CD14-positive monocyte (primary cell): Measurements from ENCODE around the gene PSG7. TPM values are rescaled to one million over a fixed set of nuclear protein-coding genes. Genes with fewer than 3 reads are reported as not detected.
"Not testable (repeated sequence)": the region's sequence is repeated elsewhere in the genome, so short reads cannot be mapped to it uniquely, and the experiment has no call there.

ENCODE experiments used
- DNase-seq, 3 donors: peaks; one replicate each; pipeline ENCODE4 v3.0.0-alpha.2; 2011 to 2022
- H2AFZ ChIP-seq: 2 replicates; pipeline ENCODE4 v1.6.0; 2012; ENCODE audit warnings: mild to moderate bottlenecking, low read depth, low read length, inconsistent platforms; ENCODE audit not compliant: insufficient read depth, poor library complexity, severe bottlenecking
- H3K27ac ChIP-seq, 2 donors: 1 replicate in 1 of 2; 2 replicates in 1 of 2; pipeline ENCODE4 v1.5.1; 2012 to 2013; ENCODE audit warnings: low read length in 2 of 2, control low read depth in 1 of 2, inconsistent platforms in 1 of 2, low read depth in 1 of 2, mild to moderate bottlenecking in 1 of 2
- H3K27me3 ChIP-seq, 2 donors: one replicate each; pipeline versions ENCODE4 v1.6.0 to v1.6.1; 2011 to 2013; ENCODE audit warnings: low read length in 2 of 2; ENCODE audit not compliant: control insufficient read depth in 2 of 2, insufficient read depth in 2 of 2
- H3K36me3 ChIP-seq, 2 donors: replicated peaks in 1 of 2; 1 replicate in 1 of 2; 2 replicates in 1 of 2; pipeline versions ENCODE4 v1.5.1 to v1.6.1; 2012 to 2013; ENCODE audit warnings: low read length in 2 of 2, control low read depth in 1 of 2, inconsistent platforms in 1 of 2, mild to moderate bottlenecking in 1 of 2; ENCODE audit not compliant: insufficient read depth in 2 of 2, control insufficient read depth in 1 of 2
- H3K4me1 ChIP-seq, 2 donors: 1 replicate in 1 of 2; 2 replicates in 1 of 2; pipeline versions ENCODE4 v1.5.1 to v1.6.1; 2012 to 2013; ENCODE audit warnings: low read length in 2 of 2, control low read depth in 1 of 2, inconsistent platforms in 1 of 2, mild to moderate bottlenecking in 1 of 2, moderate library complexity in 1 of 2; ENCODE audit not compliant: insufficient read depth in 2 of 2, control insufficient read depth in 1 of 2
- H3K4me2 ChIP-seq: replicated peaks from 2 replicates; pipeline ENCODE3; 2012; ENCODE audit warnings: low read length, moderate library complexity, mild to moderate bottlenecking; ENCODE audit not compliant: poor library complexity, severe bottlenecking; ENCODE audit errors: extremely low read depth
- H3K4me3 ChIP-seq, 3 experiments: fragments of 200-600 bp in 1 of 3; sonication (generic) in 1 of 3; replicated peaks in 1 of 3; 1 replicate in 2 of 3; 2 replicates in 1 of 3; pipeline ENCODE4 v1.5.1; 2011 to 2013; ENCODE audit warnings: low read length in 3 of 3, mild to moderate bottlenecking in 3 of 3, control low read depth in 2 of 3, low read depth in 2 of 3, inconsistent platforms in 1 of 3, moderate library complexity in 1 of 3
- H3K79me2 ChIP-seq: 2 replicates; pipeline ENCODE4 v1.6.0; 2012; ENCODE audit warnings: mild to moderate bottlenecking, control low read depth, inconsistent platforms, low read length, moderate library complexity; ENCODE audit not compliant: insufficient read depth
- H3K9ac ChIP-seq: 2 replicates; pipeline ENCODE4 v1.6.0; 2017; ENCODE audit warnings: low read length, mild to moderate bottlenecking; ENCODE audit not compliant: insufficient read depth, poor library complexity, severe bottlenecking
- H3K9me3 ChIP-seq, 2 donors: replicated peaks in 1 of 2; 1 replicate in 1 of 2; 2 replicates in 1 of 2; pipeline versions ENCODE4 v1.5.1 to v1.6.1; 2012 to 2013; ENCODE audit warnings: low read length in 2 of 2, control low read depth in 1 of 2; ENCODE audit not compliant: control insufficient read depth in 1 of 2, insufficient read depth in 1 of 2
- H4K20me1 ChIP-seq: 2 replicates; pipeline ENCODE4 v1.6.0; 2012; ENCODE audit warnings: mild to moderate bottlenecking, low read length, control low read depth, moderate library complexity; ENCODE audit not compliant: insufficient read depth
- H3K27ac Mint-ChIP-seq, 7 donors: one replicate each; pipeline ENCODE4 v1.8.0; 2020; ENCODE audit warnings: mild to moderate bottlenecking in 7 of 7, mixed read lengths in 7 of 7, moderate library complexity in 6 of 7, inconsistent platforms in 2 of 7
- H3K27me3 Mint-ChIP-seq, 3 donors: one replicate each; pipeline ENCODE4 v1.8.0; 2021 to 2022; ENCODE audit warnings: low read depth in 3 of 3, mild to moderate bottlenecking in 3 of 3, mixed read lengths in 3 of 3, moderate library complexity in 3 of 3, inconsistent platforms in 1 of 3
- H3K36me3 Mint-ChIP-seq, 2 donors: one replicate each; pipeline ENCODE4 v1.8.0; 2020; ENCODE audit warnings: mixed read lengths in 2 of 2, inconsistent platforms in 1 of 2, mild to moderate bottlenecking in 1 of 2
- H3K4me1 Mint-ChIP-seq: one replicate; pipeline ENCODE4 v1.8.0; 2020; ENCODE audit warnings: mild to moderate bottlenecking, mixed read lengths
- H3K4me3 Mint-ChIP-seq, 2 donors: one replicate each; pipeline ENCODE4 v1.8.0; 2020; ENCODE audit warnings: mild to moderate bottlenecking in 2 of 2, mixed read lengths in 2 of 2, moderate library complexity in 1 of 2
- H3K9me3 Mint-ChIP-seq, 7 donors: one replicate each; pipeline ENCODE4 v1.8.0; 2020 to 2022; ENCODE audit warnings: mixed read lengths in 7 of 7, mild to moderate bottlenecking in 6 of 7, moderate library complexity in 6 of 7, inconsistent platforms in 2 of 7
- WGBS: methylation state at CpG from one replicate; pipeline ENCODE4 v1.1.5; 2013; ENCODE audit warnings: missing lambda C conversion rate; ENCODE audit not compliant: insufficient coverage; 5-methylcytosine and 5-hydroxymethylcytosine counted together
- intact Hi-C, 2 donors: fragments of 100-400 bp; cut with micrococcal nuclease; formaldehyde crosslinking; loops; one replicate each; pipeline versions ENCODE4 v1.15.0 to v1.15.1; 2023
- polyA plus RNA-seq, 3 donors: library from polyadenylated mRNA; depleted of rRNA in 1 of 3; unstranded in 2 of 3; stranded (reverse) in 1 of 3; fragments of 300-500 nt in 2 of 3; fragments of >200 nt in 1 of 3; fragmentation: Illumina TruSeq in 2 of 3; gene quantifications; 1 replicate in 2 of 3; 2 replicates in 1 of 3; pipeline ENCODE4 v1.2.3, GENCODE V29; 2012 to 2021

Gene PSG7
- polyA plus RNA-seq, 3 donors, result not detected

DNA sequence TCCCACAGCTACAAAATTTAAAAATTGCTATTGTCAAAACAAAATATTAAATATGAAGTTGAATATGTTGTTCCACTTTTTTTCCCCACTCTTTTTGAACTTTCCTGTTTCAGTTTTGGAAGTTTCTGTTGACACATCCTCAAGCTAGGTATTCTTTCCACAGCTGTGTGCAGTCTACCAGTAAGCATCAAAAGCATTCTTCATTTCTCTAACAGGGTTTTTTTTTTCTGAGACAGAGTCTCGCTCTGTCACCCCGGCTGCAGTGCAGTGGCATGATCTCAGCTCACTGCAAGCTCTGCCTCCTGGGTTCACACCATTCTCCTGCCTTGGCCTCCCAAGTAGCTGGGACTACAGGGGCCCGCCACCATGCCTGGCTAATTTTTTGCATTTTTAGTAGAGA, 62.9 kb downstream of the PSG7 start:
- H3K79me2 ChIP-seq, H3K4me1 Mint-ChIP-seq, H3K27ac ChIP-seq, H3K36me3 Mint-ChIP-seq, H4K20me1 ChIP-seq, H3K4me3 ChIP-seq, H3K27me3 Mint-ChIP-seq, H3K4me3 Mint-ChIP-seq, H3K4me2 ChIP-seq, H3K27me3 ChIP-seq, H3K9ac ChIP-seq, H3K4me1 ChIP-seq, H2AFZ ChIP-seq, H3K27ac Mint-ChIP-seq, intact Hi-C loops, H3K9me3 ChIP-seq, H3K9me3 Mint-ChIP-seq, DNase-seq, H3K36me3 ChIP-seq: not testable (repeated sequence)
- 81% methylated on average over 3 of the region's 3 CpGs for WGBS

Other genes with a start within 250 kb of the PSG7 start
- gene PSG3, start 196.7 kb downstream of the PSG7 start, polyA plus RNA-seq, result not detected
- gene PSG8, start 171.5 kb downstream of the PSG7 start, polyA plus RNA-seq, result not detected
- gene PSG1, start 57.5 kb downstream of the PSG7 start, polyA plus RNA-seq, result not detected
- gene PSG6, start 19.3 kb downstream of the PSG7 start, polyA plus RNA-seq, result not detected
- gene PSG11, start 89.3 kb upstream of the PSG7 start, polyA plus RNA-seq, result not detected
- gene PSG2, start 145.5 kb upstream of the PSG7 start, polyA plus RNA-seq, result not detected
- not detected for gene PSG5, start 249.3 kb upstream of the PSG7 start, polyA plus RNA-seq